Epidermal melanocyte (primary cell): ENCODE data around the gene LTBP1.
"Not testable (repeated sequence)": the region's sequence is repeated elsewhere in the genome, so short reads cannot be mapped to it uniquely, and the experiment has no call there.

Source experiments
- DNase-seq: peaks from one replicate; pipeline ENCODE4 v3.0.0; 2011; ENCODE audit warnings: low spot score; ENCODE audit not compliant: insufficient read length

LTBP1 gene

DNA sequence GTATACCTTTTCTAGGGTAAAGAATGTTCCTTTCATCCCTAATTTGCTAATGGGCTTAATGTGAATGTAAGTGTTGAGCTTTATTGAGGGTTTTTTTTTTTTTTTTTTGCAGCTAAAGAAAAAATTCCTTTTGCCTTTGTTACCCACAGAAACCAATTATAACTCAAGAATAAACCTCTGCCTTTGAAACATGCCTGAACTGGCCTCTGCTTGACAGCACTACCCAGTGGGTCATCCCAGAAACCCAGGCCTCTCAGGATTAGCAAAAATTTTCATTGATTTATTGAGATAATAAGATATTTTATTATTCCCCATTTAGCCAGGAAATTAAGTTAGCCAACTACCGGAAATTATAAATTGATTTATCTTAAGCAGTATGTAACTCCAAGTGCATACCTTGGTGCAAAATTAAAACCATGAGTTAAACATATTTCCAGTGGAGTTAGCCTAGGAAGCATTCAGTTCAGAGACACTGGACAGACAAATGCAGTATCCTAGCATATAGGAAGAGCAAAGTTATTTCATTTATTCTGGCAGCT is 462.7 kb downstream of the LTBP1 start:
- DNase-seq: no peak

DNA sequence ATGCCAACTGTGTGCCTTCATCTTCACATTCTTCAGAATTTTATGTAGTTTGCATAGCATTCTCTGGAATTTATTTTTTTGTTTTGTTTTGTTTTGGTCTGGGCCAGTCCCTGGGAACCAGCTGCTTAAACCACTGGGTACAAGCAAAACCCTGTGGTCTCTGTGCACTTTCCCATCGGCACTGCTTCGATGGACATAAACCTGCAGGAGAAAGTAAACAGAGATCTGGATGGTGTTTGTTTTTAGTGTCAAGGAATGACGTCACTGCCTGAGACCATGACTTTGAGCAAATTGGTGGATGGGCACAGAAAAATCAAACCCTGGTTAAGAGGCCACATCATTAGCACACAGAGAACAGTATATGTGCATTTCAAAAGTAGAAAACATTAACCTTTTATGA is 465.0 kb downstream of the LTBP1 start:
- DNase-seq: no peak

DNA sequence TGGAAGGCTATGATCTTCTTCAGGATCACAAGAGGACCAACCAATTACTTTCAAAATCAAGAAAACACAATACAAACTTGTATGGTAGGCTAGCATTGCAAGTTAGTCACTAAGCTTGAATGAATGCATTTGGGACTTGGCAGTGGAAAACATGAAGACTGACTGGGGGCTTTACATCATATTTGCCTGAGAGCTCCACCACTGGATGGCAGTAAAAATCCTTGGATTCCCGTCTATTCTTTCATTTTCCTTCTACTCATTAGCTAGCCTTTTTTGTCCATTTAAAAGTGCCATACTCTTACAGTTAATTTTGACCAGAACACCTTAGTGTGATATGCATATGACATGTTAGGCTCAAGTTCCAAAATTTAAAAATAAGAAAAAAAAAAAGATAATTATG is 466.2 kb downstream of the LTBP1 start:
- DNase-seq: no peak

DNA sequence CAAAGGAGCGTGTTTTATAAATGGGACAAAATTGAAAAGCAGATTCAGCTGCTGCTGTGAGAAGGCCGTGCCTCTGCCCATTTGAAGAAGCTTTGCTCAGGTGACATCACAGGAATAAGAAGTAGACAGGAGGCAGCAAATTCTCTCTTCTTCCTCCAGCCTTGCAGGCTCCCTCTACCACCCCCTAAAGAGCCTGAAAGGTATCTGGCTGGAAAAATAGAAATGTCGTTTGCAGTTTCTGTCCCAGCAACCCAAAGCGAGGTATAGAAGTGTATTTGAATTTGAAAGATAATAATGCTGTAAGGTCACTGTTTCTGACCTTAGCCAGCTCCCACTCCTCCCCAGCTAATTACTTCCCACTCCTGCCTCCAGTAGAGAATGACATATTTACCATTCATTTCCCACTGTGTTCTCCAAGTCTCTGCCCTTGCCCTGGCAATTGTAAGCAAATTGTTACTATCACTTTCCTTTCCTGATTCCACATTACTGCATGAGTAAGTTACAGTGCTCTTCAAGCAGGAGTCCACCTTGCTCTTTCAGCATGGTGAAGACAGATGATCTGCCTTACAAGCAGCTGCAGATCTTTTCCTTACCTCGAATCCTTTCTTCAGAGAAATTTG is 472.9 kb downstream of the LTBP1 start:
- DNase-seq: no peak

DNA sequence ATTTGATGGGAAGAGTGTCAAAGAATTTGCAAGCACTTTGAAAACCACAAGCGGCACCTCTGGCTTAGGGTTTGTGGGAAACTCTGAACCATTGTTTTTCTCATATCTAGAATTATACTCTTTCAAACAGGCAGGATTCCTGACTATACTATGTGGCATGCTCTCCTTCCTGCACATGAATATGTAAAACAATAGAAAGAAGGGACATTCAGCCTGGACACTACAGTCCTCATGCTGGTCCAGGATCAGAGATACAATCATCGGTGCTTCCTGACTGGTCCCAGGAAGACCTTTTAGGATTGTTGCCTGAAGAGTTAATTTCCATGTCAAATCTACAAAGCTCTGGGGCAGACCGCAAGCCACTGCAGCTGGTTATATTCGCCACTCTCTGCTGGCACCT is 474.0 kb downstream of the LTBP1 start:
- no peak for DNase-seq

DNA sequence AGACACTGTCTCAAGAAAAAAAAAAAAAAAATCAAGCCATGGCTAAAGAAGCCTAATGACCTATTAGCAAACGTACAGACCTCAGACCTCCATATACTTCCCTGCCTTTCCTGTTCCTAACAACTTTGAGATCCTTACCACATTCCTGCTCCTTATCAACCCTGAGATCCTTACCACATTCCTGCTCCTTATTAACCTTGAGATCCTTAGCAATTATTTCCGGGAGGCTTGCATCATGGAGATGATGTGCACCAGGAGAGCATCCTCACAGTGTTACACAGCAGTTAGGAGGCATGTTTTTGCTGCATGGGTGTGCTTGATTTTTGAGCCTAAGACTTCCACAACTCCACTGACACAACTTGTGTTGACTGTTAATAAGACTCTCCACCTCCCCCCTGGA is 475.1 kb downstream of the LTBP1 start:
- DNase-seq: no peak

DNA sequence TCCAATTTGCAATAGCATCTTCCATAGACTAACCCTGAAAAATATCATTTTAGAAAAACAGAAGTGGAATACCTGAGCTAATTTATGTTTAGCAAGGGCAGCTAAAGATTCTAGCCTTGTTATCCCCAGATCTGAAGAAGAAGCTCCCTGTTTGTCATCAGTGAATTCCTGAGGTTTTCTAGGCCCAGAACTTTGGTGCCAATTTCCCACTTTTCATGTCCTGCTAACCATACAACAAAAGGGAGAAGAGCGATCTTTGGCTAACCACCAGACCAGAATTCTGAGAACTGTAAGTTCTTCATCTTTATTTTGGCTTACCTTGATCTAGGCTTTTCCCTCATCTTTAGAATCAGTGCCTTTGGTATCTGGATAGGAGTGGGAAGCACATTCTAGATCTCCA is 478.4 kb downstream of the LTBP1 start:
- DNase-seq: no peak

DNA sequence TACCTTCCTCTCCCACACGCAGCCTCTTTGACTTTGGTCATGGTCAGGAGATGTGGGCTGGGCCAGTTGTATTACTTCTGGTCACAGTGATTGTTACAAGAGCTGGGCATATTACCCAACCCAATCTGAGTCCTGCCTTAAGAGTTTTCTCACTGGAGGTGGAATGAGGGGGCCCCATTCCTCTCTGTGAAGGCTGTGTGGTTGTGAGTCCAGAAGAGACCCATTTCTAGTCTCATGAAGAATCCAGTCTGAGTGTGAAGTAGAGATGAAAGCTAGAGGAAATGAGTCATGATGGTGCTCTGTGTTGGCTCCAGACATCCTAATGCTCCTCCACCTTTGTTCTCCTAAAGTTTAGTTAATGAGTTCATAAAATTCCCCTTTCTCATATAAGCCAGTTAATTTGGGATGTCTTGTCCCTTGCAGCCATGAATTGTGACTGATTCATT is 478.9 kb downstream of the LTBP1 start:
- DNase-seq: no peak

DNA sequence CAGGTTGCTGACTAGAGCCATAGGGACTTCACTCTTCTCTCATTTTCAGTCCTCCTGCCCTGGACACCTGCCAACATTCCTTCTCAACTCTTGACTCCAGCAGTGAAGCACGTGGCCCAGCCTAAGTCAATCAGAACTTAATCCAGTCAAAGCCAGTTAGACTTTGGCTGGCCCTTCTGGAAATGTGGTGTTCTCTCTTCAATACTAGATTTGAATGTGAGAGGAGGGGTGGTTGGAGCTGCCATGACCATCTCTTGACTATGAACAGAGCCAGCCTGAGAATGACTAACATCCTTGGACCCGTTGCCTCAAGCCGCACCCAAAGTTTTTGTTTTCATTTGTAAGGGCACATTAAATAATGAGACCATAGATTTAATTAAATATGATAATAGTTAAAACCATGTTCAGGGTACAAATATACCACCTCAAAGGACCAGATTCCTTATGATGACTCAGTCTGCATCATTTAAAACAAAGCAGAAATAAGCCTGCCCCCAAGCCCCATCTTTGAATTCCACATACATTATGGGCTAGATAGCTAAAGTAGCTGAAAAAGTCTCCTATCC is 480.0 kb downstream of the LTBP1 start:
- no peak for DNase-seq

DNA sequence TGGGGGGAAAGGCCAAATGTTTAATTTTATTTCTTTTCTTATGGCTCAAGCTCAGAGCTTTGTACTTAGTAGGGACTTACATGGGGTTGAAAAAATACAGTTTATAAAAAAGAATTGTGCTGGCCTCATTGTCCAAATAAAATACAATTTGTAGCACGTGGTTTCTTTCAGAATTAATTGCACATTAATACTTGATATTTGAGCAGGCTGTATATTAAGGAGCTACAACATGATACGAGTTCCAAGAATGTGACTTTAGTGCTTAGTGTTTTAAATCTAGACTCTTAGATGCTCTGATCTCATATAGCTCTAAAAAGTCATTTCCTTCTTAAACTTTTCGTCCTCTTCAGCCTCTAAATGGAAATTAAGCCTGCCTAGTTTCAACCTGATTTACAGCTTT is 483.3 kb downstream of the LTBP1 start:
- DNase-seq: no peak

DNA sequence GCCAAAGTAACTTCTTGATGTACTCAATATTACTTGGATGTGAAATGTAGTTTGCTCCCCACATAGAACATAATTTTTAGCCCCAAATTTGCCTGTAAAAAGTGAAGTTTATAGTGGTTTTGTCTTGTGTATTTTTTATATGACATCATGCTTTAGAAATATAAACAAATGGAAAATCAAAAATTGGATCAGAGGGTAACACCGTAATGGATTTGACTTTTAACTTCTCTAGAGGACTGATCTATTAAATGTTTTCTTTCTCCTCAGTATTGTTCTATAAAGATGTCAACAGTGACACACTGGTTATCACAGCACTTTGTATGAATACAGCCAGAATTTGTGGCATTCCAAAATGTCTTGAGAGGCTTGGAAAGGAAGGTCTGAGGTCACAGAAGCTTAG is 484.1 kb downstream of the LTBP1 start:
- DNase-seq: no peak

DNA sequence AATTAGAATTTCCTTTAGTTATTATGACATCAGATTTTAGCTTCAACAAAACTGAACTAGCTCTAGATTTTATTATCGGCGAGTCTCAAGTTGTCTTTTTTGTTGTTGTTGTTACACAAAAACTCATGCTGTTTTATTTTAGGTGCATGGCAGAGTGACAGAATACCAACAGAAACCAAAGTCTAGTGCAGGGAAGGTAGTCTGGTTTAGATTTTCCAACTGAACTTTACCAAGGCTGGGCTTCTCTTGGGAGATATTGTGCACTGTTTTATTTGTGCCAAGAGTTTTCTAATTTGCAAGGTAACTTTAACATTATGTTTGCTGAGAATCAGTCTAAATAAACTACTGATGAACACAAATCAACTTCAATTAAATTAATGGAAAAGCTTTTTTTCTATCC is 486.1 kb downstream of the LTBP1 start:
- DNase-seq: no peak

DNA sequence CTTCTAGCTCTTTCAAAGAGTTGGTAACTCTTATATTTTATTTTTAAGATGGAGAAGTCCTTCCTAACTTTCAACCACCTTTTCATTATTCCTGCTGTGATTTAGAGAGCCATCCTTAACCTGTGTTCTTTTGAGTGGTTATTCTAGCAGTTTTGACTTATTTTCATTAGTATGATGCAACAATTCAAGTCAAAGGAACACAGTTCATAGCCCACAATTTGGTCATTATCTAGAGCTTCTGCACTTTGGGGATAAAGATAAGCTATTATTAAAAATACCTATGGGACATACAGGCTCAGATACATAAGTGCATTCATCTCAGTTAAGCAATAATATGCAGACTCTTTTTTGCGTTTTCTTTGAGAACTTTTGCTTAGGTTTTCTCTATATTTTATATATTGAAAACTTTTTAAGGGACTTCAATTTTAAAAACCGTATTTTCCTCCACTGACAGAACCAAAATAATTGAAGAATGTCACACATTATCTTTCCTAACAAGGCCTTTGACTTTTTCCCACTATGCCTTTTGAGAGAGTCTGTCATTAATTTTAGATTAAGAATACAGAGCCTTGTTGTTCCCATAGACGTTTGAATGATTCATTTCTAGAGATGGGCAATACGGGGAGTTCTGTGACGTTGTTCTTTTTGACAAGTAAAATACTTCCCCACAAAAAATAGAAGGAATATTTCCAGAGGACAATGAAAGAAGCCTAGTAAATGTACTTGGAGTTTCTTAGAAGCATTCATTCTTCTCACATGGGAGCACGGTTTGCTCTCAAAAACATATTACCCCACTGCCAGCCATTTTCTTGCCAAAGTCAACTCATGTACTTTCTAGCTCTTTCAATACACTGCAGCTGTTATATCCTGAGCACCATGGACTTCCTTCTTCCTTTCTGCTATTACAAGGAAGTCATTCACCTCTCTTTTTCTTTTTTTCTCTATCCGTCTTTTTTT is 486.8 kb downstream of the LTBP1 start:
- no peak for DNase-seq

DNA sequence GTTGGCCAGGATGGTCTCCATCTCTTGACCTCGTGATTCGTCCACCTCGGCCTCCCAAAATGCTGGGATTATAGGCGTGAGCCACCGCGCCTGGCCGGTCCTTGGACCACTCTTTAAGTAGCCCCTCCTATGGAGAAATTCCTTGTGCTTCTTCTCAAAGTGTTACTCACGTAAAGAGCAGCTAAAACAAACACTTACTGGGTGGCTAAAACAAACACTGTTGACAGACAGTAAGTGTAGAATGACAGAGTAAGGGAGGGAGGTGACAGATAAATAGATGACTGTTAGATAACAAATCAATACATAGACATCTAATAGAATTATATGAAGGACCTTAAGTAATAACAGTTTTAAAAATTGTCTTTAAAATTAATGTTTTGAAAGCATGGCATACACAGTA is 488.8 kb downstream of the LTBP1 start:
- DNase-seq: no peak

DNA sequence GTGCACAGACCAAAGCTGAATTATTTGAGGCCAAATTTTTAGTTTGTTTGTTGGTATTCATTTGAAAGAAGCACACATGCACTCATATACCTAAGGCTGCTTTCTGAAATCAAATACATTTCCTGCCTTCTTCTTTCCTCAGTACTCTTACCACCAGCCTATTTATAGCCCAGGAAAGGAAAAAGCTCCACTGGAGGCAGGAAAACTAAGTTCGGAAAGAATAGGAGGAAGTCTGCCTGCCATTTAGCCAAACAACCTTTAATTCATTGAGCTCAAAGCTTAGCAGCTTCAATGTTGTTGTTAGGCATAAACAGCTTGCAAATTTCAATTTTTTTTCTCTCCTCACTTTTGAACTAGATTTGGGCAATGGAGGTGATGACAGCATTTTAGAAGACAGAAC is 489.3 kb downstream of the LTBP1 start:
- no peak for DNase-seq

DNA sequence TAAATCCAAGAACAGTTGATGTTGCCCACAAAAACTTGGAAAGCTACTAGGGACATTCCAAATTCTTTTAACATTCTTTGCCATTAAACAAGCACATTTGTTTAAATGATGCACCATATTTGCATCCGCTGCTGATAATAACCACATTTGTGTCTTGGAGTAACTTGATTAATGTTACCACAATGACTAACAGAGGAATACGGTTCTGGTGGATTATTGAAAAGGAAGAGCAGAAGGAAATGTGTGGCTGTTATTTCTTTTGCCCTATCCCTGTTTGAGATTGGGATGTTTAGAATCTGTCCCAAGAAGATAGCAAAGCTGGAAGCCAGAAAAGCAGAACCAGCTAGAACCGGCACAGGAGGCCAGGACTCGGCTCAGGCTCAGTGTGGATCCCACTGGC is 490.5 kb downstream of the LTBP1 start:
- no peak for DNase-seq

DNA sequence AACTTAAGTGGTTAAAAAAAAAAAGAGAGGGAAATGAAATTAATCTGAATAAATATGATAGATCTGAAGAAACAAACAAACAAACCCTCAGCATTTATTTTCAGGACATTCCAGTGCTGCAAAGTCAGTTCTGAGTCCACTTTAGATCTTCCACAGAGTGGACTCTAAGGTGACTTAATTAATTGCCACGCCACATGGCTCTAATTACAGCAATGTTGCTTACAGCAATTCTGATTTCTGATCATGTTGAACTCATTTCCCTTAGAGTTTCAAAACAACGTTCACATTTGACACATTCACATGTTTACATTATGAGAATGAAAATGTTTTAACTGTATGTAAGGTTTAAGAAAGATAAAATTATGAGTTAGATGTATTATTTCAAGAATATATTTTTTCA is 491.1 kb downstream of the LTBP1 start:
- no peak for DNase-seq

DNA sequence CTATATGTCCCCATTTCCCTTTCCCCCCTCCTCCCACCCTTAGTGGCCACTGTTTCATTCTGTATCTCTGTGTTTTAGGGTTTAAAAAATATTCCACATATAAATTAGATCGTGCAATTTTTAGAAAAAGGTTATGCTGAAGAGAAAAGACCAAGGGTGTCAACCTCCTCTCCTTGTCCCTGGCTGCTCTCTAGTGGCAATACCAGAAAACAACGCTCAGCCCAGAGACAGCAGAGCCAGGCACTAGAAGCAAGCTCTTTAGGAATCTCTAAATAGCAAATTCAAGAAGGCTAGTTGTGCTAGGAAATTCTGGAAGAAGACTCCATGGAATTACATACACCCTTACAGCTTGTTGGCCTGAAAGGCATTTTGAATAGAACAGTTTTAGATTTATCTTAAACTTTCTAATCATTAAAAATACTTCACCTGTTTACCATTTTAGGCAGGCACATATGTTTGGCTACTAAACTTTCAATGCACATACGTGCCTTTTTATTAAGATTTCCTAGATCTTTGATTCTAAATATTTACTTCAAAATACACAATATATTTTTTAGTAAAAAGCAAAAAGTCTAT is 494.6 kb downstream of the LTBP1 start:
- peak; percentile 37 for DNase-seq

DNA sequence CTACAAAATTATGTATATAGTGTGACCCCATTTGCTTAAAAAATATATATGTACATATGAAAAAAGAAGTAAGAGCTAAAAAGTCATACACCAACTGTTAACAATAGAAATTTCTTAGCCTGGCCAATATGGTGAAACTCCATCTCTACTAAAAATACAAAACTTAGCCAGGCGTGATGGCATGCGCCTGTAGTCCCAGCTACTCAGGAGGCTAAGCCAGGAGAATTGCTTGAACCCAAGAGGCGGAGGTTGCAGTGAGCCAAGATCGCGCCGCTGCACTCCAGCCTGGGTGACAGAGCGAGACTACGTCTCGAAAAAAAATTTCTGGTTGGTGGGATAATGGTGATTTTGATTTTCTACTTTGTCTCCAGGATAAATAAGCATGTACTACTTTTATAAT is 495.3 kb downstream of the LTBP1 start:
- DNase-seq: not testable (repeated sequence)

DNA sequence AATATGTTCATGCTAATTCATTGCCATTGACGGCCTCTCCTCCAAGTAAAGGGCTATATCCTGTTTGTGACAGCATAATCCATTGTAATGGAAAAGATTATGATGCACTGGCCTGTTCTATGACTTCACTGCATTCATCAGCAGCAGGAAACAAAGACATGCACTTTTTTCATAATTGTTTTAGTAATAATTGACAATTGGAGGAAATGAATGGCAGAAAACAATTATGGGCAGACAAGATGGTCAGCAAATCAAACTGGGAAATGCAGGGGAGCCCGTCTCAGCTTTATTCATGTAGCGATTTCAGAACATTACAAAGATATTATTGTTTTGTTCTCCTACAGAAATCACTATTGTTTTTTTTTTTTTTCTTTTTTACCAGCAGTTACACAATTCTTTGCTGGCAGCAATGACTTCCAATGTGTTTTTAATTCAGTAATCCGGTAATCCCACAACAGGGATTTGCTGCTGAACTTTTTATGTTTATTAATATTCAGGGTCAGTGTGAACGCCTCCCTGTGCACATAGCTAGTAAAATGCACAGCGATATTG is 495.9 kb downstream of the LTBP1 start:
- no peak for DNase-seq

DNA sequence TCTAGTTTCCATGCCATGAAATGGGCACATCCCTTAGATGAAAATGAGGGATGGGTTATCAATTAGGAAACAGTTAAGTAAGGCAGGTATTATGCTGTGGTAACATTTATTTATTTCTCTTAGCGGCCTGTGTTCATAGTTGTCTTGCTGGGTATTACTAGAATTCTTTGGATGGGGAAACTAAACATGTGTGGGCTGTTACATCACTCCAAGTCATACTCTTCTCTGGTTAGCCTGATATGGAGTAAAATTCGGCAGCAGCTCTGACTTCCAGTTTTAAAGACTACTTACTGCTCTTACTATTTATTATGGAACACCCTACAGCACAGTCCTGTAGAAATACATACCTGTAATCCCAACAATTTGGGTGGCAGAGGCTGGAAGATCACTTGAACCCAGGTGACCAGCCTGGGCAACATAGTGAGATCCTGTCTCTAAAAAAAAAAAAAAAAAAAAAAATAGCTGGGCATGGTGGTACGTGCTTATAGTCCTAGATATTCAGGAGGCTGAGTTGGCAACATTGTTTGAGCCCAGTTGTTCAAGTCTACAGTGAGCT is 496.6 kb downstream of the LTBP1 start:
- no peak for DNase-seq
